Peyer's patch (tissue), 4 donors: ENCODE data around the gene NFE2L1.

Experiments used
- CTCF ChIP-seq, 6 experiments: fragments of 450-650 bp in 4 of 6; fragments of 200-600 bp in 2 of 6; sonication (generic) in 1 of 6; IDR thresholded peaks; one replicate each; pipeline ENCODE4 v1.5.1; 2017 to 2019; ENCODE audit warnings: antibody characterized with exemption in 6 of 6, mild to moderate bottlenecking in 3 of 6, moderate library complexity in 1 of 6
- POLR2A ChIP-seq, 2 donors: fragments of 450-650 bp; IDR thresholded peaks; one replicate each; pipeline ENCODE4 v1.5.1; 2017; ENCODE audit warnings: antibody characterized with exemption in 2 of 2, mild to moderate bottlenecking in 2 of 2, moderate library complexity in 2 of 2

- no peak for TF ChIP-seq CTCF (IDR thresholded peaks at IDR 0.05)
- peak in 1 of 2 donors; percentile 47 for TF ChIP-seq POLR2A (IDR thresholded peaks at IDR 0.05)
Observed at GRCh38 chr17:48101012-48101720, 53.0 kb downstream of the NFE2L1 start, which contains the start of gene CBX1.
